K562 (cell line): ENCODE data around the gene PCDH9. TPM values are rescaled to one million over a fixed set of nuclear protein-coding genes. Genes with fewer than 3 reads are reported as not detected.

Experiments
- ATAC-seq: fragments of 200-7000 bp; cut with Tn5 transposase; 3 replicates; pipeline ENCODE4 v1.9.1; 2020; ENCODE audit warnings: moderate library complexity
- BruUV-seq: library from RNA; stranded (reverse); fragments of 400-500 nt; replicated peaks from 2 replicates; lab custom pipeline; 2021; lab: Mats Ljungman, UMichigan
- CTCF ChIA-PET: fragments of 300-600 bp; formaldehyde crosslinking; extraction: SDS; loops from one replicate; lab custom pipeline; 2021; ENCODE audit warnings: low intra/inter-chr PET ratio; lab: Yijun Ruan, JAX
- POLR2A ChIA-PET: fragments of 300-600, 350-650 bp; sonication (Branson Sonifier 250); formaldehyde crosslinking; extraction: SDS; loops from one replicate; lab custom pipeline; 2021; ENCODE audit warnings: antibody characterized with exemption, inconsistent platforms; lab: Yijun Ruan, JAX
- DNase-seq, 4 experiments: peaks; one replicate each; pipeline versions ENCODE4 v3.0.0 to v3.0.0-alpha.2; 2011 to 2018; ENCODE audit warnings: low spot score in 3 of 4, mixed read lengths in 3 of 4; ENCODE audit errors: extremely low read depth in 1 of 4
- FAIRE-seq: peaks from 2 replicates; lab custom pipeline; 2011; peaks lifted over from hg19 to GRCh38; lab: Jason Lieb, UNC
- H2AFZ ChIP-seq: 2 replicates; pipeline ENCODE4 v1.6.0; 2011; ENCODE audit warnings: low read depth, low read length, control low read depth, inconsistent platforms
- H3K27ac ChIP-seq: fragments of 200-600 bp; 3 replicates; pipeline ENCODE4 v1.8.0; 2011; ENCODE audit warnings: low read depth, mild to moderate bottlenecking, control low read depth, inconsistent platforms, low read length, moderate library complexity, mixed read lengths; ENCODE audit errors: extremely low read depth
- H3K27me3 ChIP-seq, 2 experiments: fragments of 300-600 bp in 1 of 2; 2 replicates in 1 of 2; 3 replicates in 1 of 2; pipeline versions ENCODE4 v1.6.0 to v1.8.0; 2011; ENCODE audit warnings: inconsistent platforms in 2 of 2, low read length in 2 of 2, mild to moderate bottlenecking in 1 of 2, mixed read lengths in 1 of 2, moderate library complexity in 1 of 2; ENCODE audit not compliant: control insufficient read depth in 2 of 2, insufficient read depth in 2 of 2
- H3K36me3 ChIP-seq: fragments of 300-600 bp; 3 replicates; pipeline ENCODE4 v1.8.0; 2011; ENCODE audit warnings: mild to moderate bottlenecking, low read length, inconsistent platforms; ENCODE audit not compliant: control insufficient read depth, insufficient read depth
- H3K4me1 ChIP-seq, 2 experiments: fragments of 200-600 bp in 1 of 2; replicated peaks in 1 of 2; 2 replicates in 1 of 2; 3 replicates in 1 of 2; pipeline versions ENCODE4 v1.5.1 to v1.8.0; 2011; ENCODE audit warnings: inconsistent platforms in 2 of 2, low read length in 2 of 2, mild to moderate bottlenecking in 1 of 2, mixed read lengths in 1 of 2, moderate library complexity in 1 of 2; ENCODE audit not compliant: control insufficient read depth in 2 of 2, insufficient read depth in 2 of 2
- H3K4me2 ChIP-seq: 2 replicates; pipeline ENCODE4 v1.6.1; 2011; ENCODE audit warnings: low read length, control low read depth, inconsistent platforms, mixed read lengths; ENCODE audit not compliant: insufficient read depth
- H3K4me3 ChIP-seq: fragments of 200-600 bp; sonication (generic), shearing (Covaris generic); 2 replicates; pipeline ENCODE4 v1.5.1; 2016; ENCODE audit warnings: control low read depth, inconsistent platforms
- H3K79me2 ChIP-seq: fragments of 200-600 bp; 3 replicates; pipeline ENCODE4 v1.8.0; 2011; ENCODE audit warnings: low read length, inconsistent platforms; ENCODE audit not compliant: control insufficient read depth, insufficient read depth
- H3K9ac ChIP-seq, 2 experiments: 2 replicates each; pipeline versions ENCODE4 v1.6.0 to v1.6.1; 2011; ENCODE audit warnings: low read depth in 2 of 2, low read length in 2 of 2, control low read depth in 1 of 2, inconsistent platforms in 1 of 2, mild to moderate bottlenecking in 1 of 2, mixed read lengths in 1 of 2; ENCODE audit not compliant: insufficient read depth in 1 of 2
- H3K9me1 ChIP-seq: one replicate; pipeline ENCODE4 v1.6.0; 2011; ENCODE audit warnings: inconsistent platforms, mild to moderate bottlenecking, low read length, moderate library complexity; ENCODE audit not compliant: control insufficient read depth, insufficient read depth
- H3K9me3 ChIP-seq: replicated peaks from 2 replicates; pipeline ENCODE4 v1.5.1; 2011; ENCODE audit warnings: low read depth, low read length, inconsistent platforms; ENCODE audit not compliant: control insufficient read depth, insufficient read depth
- H4K20me1 ChIP-seq: replicated peaks from 2 replicates; pipeline ENCODE4 v1.6.1; 2011; ENCODE audit warnings: low read length, inconsistent platforms, mixed read lengths; ENCODE audit not compliant: control insufficient read depth, insufficient read depth
- CBX3 ChIP-seq, 2 experiments: IDR thresholded peaks; 1 replicate in 1 of 2; 2 replicates in 1 of 2; pipeline ENCODE4 v1.6.1; 2012; ENCODE audit warnings: inconsistent platforms in 2 of 2, low read length in 2 of 2, borderline replicate concordance in 1 of 2, control low read depth in 1 of 2
- FOXM1 ChIP-seq, 2 experiments: fragments of 450-650 bp in 1 of 2; sonication (generic) in 1 of 2; formaldehyde crosslinking in 1 of 2; IDR thresholded peaks; 2 replicates each; pipeline versions ENCODE4 v1.6.1 to v1.9.0; 2017 to 2022; ENCODE audit warnings: low read depth in 2 of 2, mild to moderate bottlenecking in 2 of 2, missing genetic modification reagents in 1 of 2, moderate library complexity in 1 of 2
- MGA ChIP-seq: fragments of 450-650 bp; IDR thresholded peaks from 2 replicates; pipeline ENCODE4 v1.6.1; 2016; ENCODE audit warnings: mild to moderate bottlenecking, moderate library complexity
- NCOA2 ChIP-seq, 2 experiments: fragments of 450-650 bp; IDR thresholded peaks; 2 replicates each; pipeline ENCODE4 v1.6.1; 2018; ENCODE audit warnings: mild to moderate bottlenecking in 2 of 2, moderate library complexity in 1 of 2; ENCODE audit not compliant: partially characterized antibody in 2 of 2
- ZNF316 ChIP-seq: fragments of 450-650 bp; IDR thresholded peaks from 2 replicates; pipeline ENCODE4 v1.6.1; 2016
- WGBS: fragments of 100-300 bp; shearing (Covaris generic); methylation state at CpG from one replicate; pipeline ENCODE4 v1.1.6; 2016; ENCODE audit warnings: low coverage, mixed read lengths; ENCODE audit not compliant: insufficient coverage; ENCODE audit errors: missing lambda C conversion rate; 5-methylcytosine and 5-hydroxymethylcytosine counted together
- in situ Hi-C: fragments of 300-500 bp; cut with MboI; formaldehyde crosslinking; loops from 4 replicates; pipeline ENCODE4 v1.15.0; 2018; ENCODE audit warnings: inconsistent platforms, mixed read lengths
- intact Hi-C: fragments of 100-400 bp; cut with micrococcal nuclease; formaldehyde crosslinking; loops from 2 replicates; pipeline ENCODE4 v1.14.2; 2022
- polyA plus RNA-seq, 8 experiments: library from polyadenylated mRNA; depleted of rRNA in 4 of 8; stranded (reverse) in 5 of 8; unstranded in 3 of 8; fragments of >200 nt; fragmentation: Nextera tagmentation in 2 of 8; fragmentation: Illumina TruSeq in 1 of 8; extraction: Ambion mirVana in 2 of 8; extraction: Trizol in 1 of 8; gene quantifications; 2 replicates each; pipeline versions ENCODE4 v1.2.1 to v1.2.3, GENCODE V29; 2011 to 2014; ENCODE audit warnings: inconsistent platforms in 1 of 8, missing spikeins in 1 of 8
- total RNA-seq, 7 experiments: library from RNA; depleted of rRNA in 6 of 7; stranded (reverse); fragments of >200 nt in 6 of 7; fragmentation: Illumina TruSeq in 2 of 7; extraction: Trizol in 2 of 7; gene quantifications; 2 replicates each; pipeline versions ENCODE4 v1.2.1 to v1.2.3, GENCODE V29; 2011 to 2021; ENCODE audit warnings: low replicate concordance in 1 of 7

PCDH9 gene
- total and polyA plus RNA-seq, 9 of the 15 experiments (the other 6 are each of a cell fraction or from before 2014, with no cell fraction given), result 1.1 to 6.7 (median 4.9) TPM

DNA sequence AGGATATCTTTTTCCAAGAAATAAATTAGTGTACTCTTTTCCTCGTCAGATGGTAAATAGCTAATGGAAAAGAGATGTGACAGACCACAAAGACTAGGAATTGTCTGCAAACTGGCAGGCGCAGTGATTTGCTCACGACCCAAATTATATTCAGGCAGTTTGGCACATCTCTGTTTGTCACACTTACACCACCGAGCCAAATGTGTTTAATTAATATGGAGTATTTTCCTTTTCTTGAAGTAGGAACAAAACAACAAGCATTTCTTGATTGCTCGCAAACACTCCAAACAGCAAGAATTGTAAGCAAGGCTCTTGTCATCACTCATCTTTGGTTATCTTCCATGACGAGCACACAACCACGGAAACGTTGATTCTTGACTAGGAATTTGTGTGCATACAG, 884.2 kb downstream of the PCDH9 start:
- in situ Hi-C loops, result no loop called here
- DNase-seq, result no peak
- TF ChIP-seq NCOA2 (IDR thresholded peaks at IDR 0.05; ENCODE audit: partially characterized antibody in 2 of 2) (no peak), FOXM1 (IDR thresholded peaks at IDR 0.05; ENCODE audit: low read depth) (no peak), FOXM1 (CRISPR knock-in tag; IDR thresholded peaks at IDR 0.05; ENCODE audit: low read depth) (no peak), ZNF316 (no peak), CBX3 (IDR thresholded peaks at IDR 0.05; ENCODE audit: borderline replicate concordance in 1 of 2, low read length in 2 of 2) (no peak)
- no peak overlapping the region for H2AFZ ChIP-seq
- H3K9ac ChIP-seq, result no peak overlapping the region
- H3K79me2 ChIP-seq, result no peaks in the 10 kb centered on the region
- no peaks in the 10 kb centered on the region; a peak in 1 of 5 replicates for H3K4me1 ChIP-seq
- no TSS peak for BruUV-seq
- H3K36me3 ChIP-seq, result no peaks in the 10 kb centered on the region
- no peaks in the 10 kb centered on the region for H3K9me1 ChIP-seq
- no peak for FAIRE-seq
- ATAC-seq, result no peak
- intact Hi-C loops, result no loop called here
- no peak overlapping the region for H3K27ac ChIP-seq
- H3K4me3 ChIP-seq, result no peak overlapping the region
- 24% methylated on average over 8 of the region's 8 CpGs for WGBS
- CTCF ChIA-PET, result no interaction called here
- POLR2A ChIA-PET, result no interaction called here
- no peak overlapping the region for H3K4me2 ChIP-seq
- no peaks in the 10 kb centered on the region for H3K27me3 ChIP-seq
- H3K9me3 ChIP-seq, result no peaks in the 10 kb centered on the region
- H4K20me1 ChIP-seq, result no peaks in the 10 kb centered on the region

- no peak for ATAC-seq
- ChIA-PET CTCF (no interaction called here), POLR2A (no interaction called here)
- Histone ChIP-seq H3K9me3 (no peaks in the 10 kb centered on the region), H3K36me3 (no peaks in the 10 kb centered on the region), H3K4me2 (no peak overlapping the region), H3K9me1 (no peaks in the 10 kb centered on the region), H3K9ac (no peak overlapping the region), H3K4me3 (no peak overlapping the region), H4K20me1 (no peaks in the 10 kb centered on the region), H3K27ac (no peak overlapping the region), H3K79me2 (no peaks in the 10 kb centered on the region), H3K27me3 (no peaks in the 10 kb centered on the region), H2AFZ (no peak overlapping the region), H3K4me1 (no peaks in the 10 kb centered on the region; a peak in 1 of 5 replicates)
- intact Hi-C loops, result no loop called here
- no peak for DNase-seq
- no peak for FAIRE-seq
- BruUV-seq, result no TSS peak
- WGBS, result 39% methylated on average over 6 of the region's 6 CpGs
- in situ Hi-C loops, result no loop called here
- TF ChIP-seq MGA, result no peak
Measured at GRCh38 chr13:66345518-66345810, 884.7 kb downstream of the PCDH9 start.
